HepG2 (cell line): Measurements from ENCODE around the gene PSMC1. TPM values are rescaled to one million over a fixed set of nuclear protein-coding genes. Genes with fewer than 3 reads are reported as not detected.

Source experiments
- ATAC-seq: fragments of 200-7000 bp; cut with Tn5 transposase; 3 replicates; pipeline ENCODE4 v1.9.1; 2020; ENCODE audit warnings: mild to moderate bottlenecking, moderate library complexity
- BruUV-seq: library from RNA; stranded (reverse); fragments of 400-500 nt; replicated peaks from 2 replicates; lab custom pipeline; 2021; lab: Mats Ljungman, UMichigan
- CTCF ChIA-PET: fragments of 300-600 bp; formaldehyde crosslinking; extraction: SDS; loops from one replicate; lab custom pipeline; 2021; ENCODE audit warnings: low total read pairs, inconsistent platforms, low intra/inter-chr PET ratio; lab: Yijun Ruan, JAX
- POLR2A ChIA-PET: fragments of 350-600 bp; sonication (Branson Sonifier 250); formaldehyde crosslinking; loops from one replicate; lab custom pipeline; 2020; ENCODE audit warnings: antibody characterized with exemption, inconsistent platforms; lab: Yijun Ruan, JAX
- DNase-seq: peaks from one replicate; pipeline ENCODE4 v3.0.0-alpha.2; 2015; ENCODE audit warnings: low spot score
- FAIRE-seq: peaks from 3 replicates; lab custom pipeline; 2011; peaks lifted over from hg19 to GRCh38; lab: Jason Lieb, UNC
- H2AFZ ChIP-seq: one replicate; pipeline ENCODE4 v1.6.1; 2011; ENCODE audit warnings: low read length, inconsistent platforms
- H3K27ac ChIP-seq: fragments of 300-600 bp; 3 replicates; pipeline ENCODE4 v1.8.0; 2011; ENCODE audit warnings: mixed run types, mild to moderate bottlenecking, mixed read lengths, low read length, inconsistent platforms; ENCODE audit not compliant: insufficient read depth; ENCODE audit errors: extremely low read length
- H3K27me3 ChIP-seq, 2 experiments: fragments of 200-600 bp in 1 of 2; 2 replicates in 1 of 2; 3 replicates in 1 of 2; pipeline versions ENCODE4 v1.6.0 to v1.8.0; 2011; ENCODE audit warnings: low read length in 2 of 2, mild to moderate bottlenecking in 2 of 2, moderate library complexity in 2 of 2, inconsistent platforms in 1 of 2; ENCODE audit not compliant: insufficient read depth in 2 of 2, control insufficient read depth in 1 of 2
- H3K36me3 ChIP-seq, 2 experiments: fragments of 200-600 bp in 1 of 2; replicated peaks in 1 of 2; 2 replicates in 1 of 2; 3 replicates in 1 of 2; pipeline versions ENCODE4 v1.5.1 to v1.8.0; 2011; ENCODE audit warnings: low read length in 2 of 2, inconsistent platforms in 1 of 2; ENCODE audit not compliant: insufficient read depth in 2 of 2, control insufficient read depth in 1 of 2
- H3K4me1 ChIP-seq: 2 replicates; pipeline ENCODE4 v1.5.1; 2012; ENCODE audit warnings: low read length, inconsistent platforms; ENCODE audit not compliant: insufficient read depth
- H3K4me2 ChIP-seq: 2 replicates; pipeline ENCODE4 v1.6.0; 2011; ENCODE audit warnings: low read depth, low read length, inconsistent platforms
- H3K4me3 ChIP-seq, 3 experiments: fragments of 200-600 bp in 1 of 3; sonication (generic), shearing (Covaris generic) in 1 of 3; replicated peaks in 1 of 3; 2 replicates each; pipeline ENCODE4 v1.5.1; 2011 to 2016; ENCODE audit warnings: low read length in 3 of 3, inconsistent platforms in 2 of 3, low read depth in 2 of 3, mild to moderate bottlenecking in 2 of 3, control low read depth in 1 of 3, mixed read lengths in 1 of 3; ENCODE audit not compliant: insufficient read depth in 1 of 3
- H3K79me2 ChIP-seq: one replicate; pipeline ENCODE4 v1.6.1; 2011; ENCODE audit warnings: low read length, inconsistent platforms; ENCODE audit not compliant: insufficient read depth
- H3K9ac ChIP-seq: 2 replicates; pipeline ENCODE4 v1.6.0; 2011; ENCODE audit warnings: mild to moderate bottlenecking, low read depth, low read length, inconsistent platforms; ENCODE audit not compliant: insufficient read depth
- H3K9me3 ChIP-seq: 2 replicates; pipeline ENCODE4 v1.5.1; 2012; ENCODE audit warnings: mild to moderate bottlenecking, low read length
- H4K20me1 ChIP-seq: 2 replicates; pipeline ENCODE4 v1.6.0; 2011; ENCODE audit warnings: inconsistent platforms, mild to moderate bottlenecking, low read length, moderate library complexity; ENCODE audit not compliant: insufficient read depth
- ATAD3A ChIP-seq: sonication (generic); formaldehyde crosslinking; IDR thresholded peaks from 2 replicates; pipeline ENCODE4 v1.4.0; 2020; ENCODE audit warnings: missing genetic modification reagents
- CBX2 ChIP-seq, 2 experiments: fragments of 200-600 bp in 1 of 2; sonication (generic); formaldehyde crosslinking in 1 of 2; IDR thresholded peaks; 2 replicates each; pipeline versions ENCODE4 v1.7.0 to v1.8.1; 2018 to 2022; ENCODE audit warnings: low read depth in 2 of 2, low read length in 1 of 2, mild to moderate bottlenecking in 1 of 2, missing genetic modification reagents in 1 of 2
- FUBP1 ChIP-seq: sonication (generic); formaldehyde crosslinking; IDR thresholded peaks from 2 replicates; pipeline ENCODE4 v1.5.1; 2020; ENCODE audit warnings: missing genetic modification reagents, mild to moderate bottlenecking, borderline replicate concordance
- GMEB2 ChIP-seq: IDR thresholded peaks from 2 replicates; pipeline ENCODE4 v1.6.1; 2016; ENCODE audit warnings: missing biosample characterization, missing genetic modification reagents, low read depth
- JUN ChIP-seq: sonication (generic); formaldehyde crosslinking; IDR thresholded peaks from 2 replicates; pipeline ENCODE4 v1.4.0; 2020; ENCODE audit warnings: mild to moderate bottlenecking, missing genetic modification reagents
- KDM6A ChIP-seq: IDR thresholded peaks from 2 replicates; pipeline ENCODE4 v1.6.1; 2016; ENCODE audit warnings: low read depth
- RBFOX2 ChIP-seq: fragments of 200-400 bp; formaldehyde crosslinking; IDR thresholded peaks from 2 replicates; pipeline ENCODE4 v1.6.1; 2017; ENCODE audit warnings: low read depth, mild to moderate bottlenecking, low read length
- RERE ChIP-seq: IDR thresholded peaks from 2 replicates; pipeline ENCODE4 v1.6.1; 2016; ENCODE audit warnings: low read depth, missing genetic modification reagents, missing compliant biosample characterization
- SP1 ChIP-seq, 2 experiments: fragments of 450-650 bp in 1 of 2; sonication (generic) in 1 of 2; formaldehyde crosslinking in 1 of 2; IDR thresholded peaks; 2 replicates each; pipeline versions ENCODE4 v1.4.0 to v1.6.1; 2016 to 2020; ENCODE audit warnings: missing genetic modification reagents in 1 of 2
- WIZ ChIP-seq: sonication (generic); formaldehyde crosslinking; IDR thresholded peaks from 2 replicates; pipeline ENCODE4 v1.5.1; 2020; ENCODE audit warnings: mild to moderate bottlenecking, missing genetic modification reagents
- ZFAT ChIP-seq: sonication (generic); formaldehyde crosslinking; conservative IDR thresholded peaks from 2 replicates; pipeline ENCODE4 v1.8.1; 2023; ENCODE audit warnings: missing genetic modification reagents, inconsistent platforms
- ZNF362 ChIP-seq: sonication (generic); formaldehyde crosslinking; IDR thresholded peaks from 2 replicates; pipeline ENCODE4 v1.4.0; 2020; ENCODE audit warnings: missing genetic modification reagents, mild to moderate bottlenecking, borderline replicate concordance
- ZNF644 ChIP-seq: IDR thresholded peaks from 2 replicates; pipeline ENCODE4 v1.6.1; 2016; ENCODE audit warnings: low read depth
- ZSCAN12 ChIP-seq: sonication (generic); formaldehyde crosslinking; IDR thresholded peaks from 2 replicates; pipeline ENCODE4 v1.9.0; 2021; ENCODE audit warnings: mild to moderate bottlenecking, missing genetic modification reagents
- WGBS: methylation state at CpG from one replicate; pipeline ENCODE4 v1.1.6; 2017; ENCODE audit warnings: low lambda C conversion rate; 5-methylcytosine and 5-hydroxymethylcytosine counted together
- in situ Hi-C: cut with HindIII; loops from 2 replicates; pipeline ENCODE4 v1.10.0; 2017; ENCODE audit warnings: low pct_unique_long_range_greater_than_20kb; ENCODE audit not compliant: extremely low pct_ligation_motif_present
- intact Hi-C: fragments of 100-400 bp; cut with micrococcal nuclease; formaldehyde crosslinking; loops from one replicate; pipeline ENCODE4 v1.10.0; 2022; ENCODE audit not compliant: unreplicated experiment
- polyA plus RNA-seq, 8 experiments: library from polyadenylated mRNA; depleted of rRNA in 3 of 8; stranded (reverse) in 7 of 8; unstranded in 1 of 8; fragments of >200 nt; fragmentation: Illumina TruSeq in 4 of 8; extraction: Trizol in 4 of 8; gene quantifications; 2 replicates each; pipeline versions ENCODE4 v1.2.1 to v1.2.3, GENCODE V29; 2011 to 2016; ENCODE audit warnings: low read depth in 4 of 8, missing spikeins in 1 of 8, mixed read lengths in 1 of 8; ENCODE audit not compliant: insufficient read depth in 1 of 8
- total RNA-seq, 5 experiments: library from RNA; depleted of rRNA; stranded (reverse); fragments of >200 nt; fragmentation: Illumina TruSeq; extraction: Trizol; gene quantifications; 2 replicates each; pipeline ENCODE4 v1.2.3, GENCODE V29; 2016; ENCODE audit warnings: low read depth in 1 of 5

PSMC1 gene
- total and polyA plus RNA-seq, 2 of the 13 experiments (the other 11 are each of a cell fraction or from before 2014, with no cell fraction given), result 48.6 to 167 TPM

- BruUV-seq, result no TSS peak
- FAIRE-seq, result no peak
- WGBS, result 95% methylated on average over 3 of the region's 3 CpGs
- H3K9ac ChIP-seq, result no peak overlapping the region
- no peaks in the 10 kb centered on the region for H3K9me3 ChIP-seq
- no peak for ATAC-seq
- H3K79me2 ChIP-seq, result peaks cover 16% of the 10 kb centered on the region
- POLR2A ChIA-PET, result interaction anchor here (0.6 kb wide), 1 partner anchor 9 kb away, joined by 3 read pairs; no protein-coding TSS in a partner anchor
- CTCF ChIA-PET, result no interaction called here
- intact Hi-C loops, result no loop called here
- H3K4me1 ChIP-seq, result no peaks in the 10 kb centered on the region
- H3K36me3 ChIP-seq, result peaks cover 0 to 23% of the 10 kb centered on the region in 2 experiments; a peak in 4 of 5 replicates
- DNase-seq, result no peak
- in situ Hi-C loops, result no loop called here
- H4K20me1 ChIP-seq, result no peaks in the 10 kb centered on the region; the same call in 1 of the 2 replicates
- H3K27me3 ChIP-seq, result no peaks in the 10 kb centered on the region
- no peak overlapping the region for H3K27ac ChIP-seq
- no peak overlapping the region for H3K4me3 ChIP-seq
- no peak overlapping the region for H3K4me2 ChIP-seq
- no peak overlapping the region for H2AFZ ChIP-seq
- TF ChIP-seq FUBP1 (CRISPR knock-in tag) (no peak), WIZ (no peak), KDM6A (CRISPR knock-in tag) (no peak), SP1 (IDR thresholded peaks at IDR 0.05) (no peak), SP1 (CRISPR knock-in tag; IDR thresholded peaks at IDR 0.05) (no peak), GMEB2 (CRISPR knock-in tag) (no peak), CBX2 (IDR thresholded peaks at IDR 0.05; ENCODE audit: low read depth, low read length) (no peak), CBX2 (CRISPR knock-in tag; IDR thresholded peaks at IDR 0.05; ENCODE audit: low read depth) (no peak), ZSCAN12 (no peak), ZNF362 (CRISPR knock-in tag) (no peak), ZFAT (CRISPR knock-in tag) (no peak), ATAD3A (CRISPR knock-in tag) (no peak), RBFOX2 (no peak), ZNF644 (CRISPR knock-in tag) (no peak), JUN (CRISPR knock-in tag) (no peak), RERE (no peak)
Observed at GRCh38 chr14:90319173-90319572, 62.8 kb downstream of the PSMC1 start.
